ENCODE data around the gene PCDHGB5.
"Not testable (repeated sequence)": the region's sequence is repeated elsewhere in the genome, so short reads cannot be mapped to it uniquely, and the experiment has no call there.

GRCh38 chr5:141414548-141415274 is 17.0 kb downstream of the PCDHGB5 start:
- not testable (repeated sequence) for TF ChIP-seq CTCF, POLR2A (IDR thresholded peaks at IDR 0.05)
